ENCODE results near the gene GBGT1. TPM values are rescaled to one million over a fixed set of nuclear protein-coding genes. Genes with fewer than 3 reads are reported as not detected.
A peak's percentile ranks its signal among the peaks of the same experiment; 100 is the strongest.

GBGT1 gene
- total RNA-seq, 1 donor from 2014 or later = 1.4 TPM

GRCh38 chr9:133144904-133145851 lies 18.5 kb downstream of the GBGT1 start:
- no peak for DNase-seq (ENCODE audit: low read depth)

- peak; percentile 63 for DNase-seq (ENCODE audit: low read depth)
These were observed 19.4 kb downstream of the GBGT1 start for GRCh38 chr9:133144142-133144903.

GRCh38 chr9:133143639-133144141 lies 20.0 kb downstream of the GBGT1 start:
- no peak for DNase-seq (ENCODE audit: low read depth)

GRCh38 chr9:133142684-133143622 lies 20.8 kb downstream of the GBGT1 start:
- DNase-seq (ENCODE audit: low read depth) = no peak

DNA sequence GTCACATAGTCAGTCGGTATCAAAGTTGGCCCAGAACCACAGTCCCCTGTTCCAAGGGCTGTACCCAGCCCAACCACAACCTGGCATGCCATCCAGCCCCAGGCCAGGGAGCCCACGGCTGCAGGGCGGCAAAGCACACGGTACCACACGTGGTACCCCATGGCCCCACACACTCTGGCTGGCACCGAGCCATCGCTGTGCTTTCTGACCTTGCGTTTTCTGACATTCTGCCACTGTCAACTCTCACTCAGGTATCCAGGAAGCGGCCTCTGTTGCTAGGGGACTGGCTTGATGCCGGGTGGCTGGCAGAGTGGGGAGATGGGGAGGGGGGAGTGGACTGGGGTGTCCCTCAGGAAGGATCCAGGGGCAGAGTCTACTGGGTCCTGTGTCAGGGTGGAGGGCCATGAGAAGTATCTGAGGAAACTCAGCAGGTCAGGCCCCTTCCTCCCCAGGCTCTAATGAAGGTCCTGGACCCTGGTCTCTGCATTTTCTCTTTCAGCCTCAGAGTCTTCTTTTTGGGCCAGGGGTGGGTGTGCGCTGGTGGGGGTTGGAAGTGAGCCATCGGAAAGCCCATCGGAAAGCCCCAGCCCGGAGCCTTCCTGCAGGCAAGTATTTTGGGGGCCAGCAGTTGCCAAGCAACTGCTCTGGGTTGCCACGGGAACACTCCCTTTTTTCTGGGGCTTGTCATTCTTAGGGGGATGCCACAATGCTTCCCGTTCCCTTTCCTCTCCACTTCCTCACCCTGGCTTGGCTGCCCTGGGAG lies 21.7 kb downstream of the GBGT1 start:
- no peak for DNase-seq (ENCODE audit: low read depth)

DNA sequence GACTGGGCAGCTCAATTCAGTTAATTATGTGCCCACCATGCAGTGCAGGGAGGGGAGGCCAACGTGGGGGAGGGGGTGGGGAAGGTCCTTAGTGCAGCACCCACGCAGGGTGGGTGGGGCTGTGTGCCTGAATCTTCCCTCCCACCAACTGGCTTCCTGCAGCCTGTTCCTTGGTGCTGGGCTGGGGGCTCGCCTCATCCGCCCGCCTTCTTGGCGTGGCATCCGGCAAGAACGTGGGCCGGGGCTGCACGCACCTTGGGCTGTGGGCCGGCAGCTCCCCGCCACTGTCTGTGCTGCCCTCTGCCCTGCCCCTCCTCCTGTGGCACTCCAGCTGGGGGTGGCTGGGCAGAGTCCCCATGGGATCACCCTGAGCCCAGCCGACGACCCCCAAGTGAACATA lies 23.1 kb downstream of the GBGT1 start:
- no peak for DNase-seq (ENCODE audit: low read depth)

DNA sequence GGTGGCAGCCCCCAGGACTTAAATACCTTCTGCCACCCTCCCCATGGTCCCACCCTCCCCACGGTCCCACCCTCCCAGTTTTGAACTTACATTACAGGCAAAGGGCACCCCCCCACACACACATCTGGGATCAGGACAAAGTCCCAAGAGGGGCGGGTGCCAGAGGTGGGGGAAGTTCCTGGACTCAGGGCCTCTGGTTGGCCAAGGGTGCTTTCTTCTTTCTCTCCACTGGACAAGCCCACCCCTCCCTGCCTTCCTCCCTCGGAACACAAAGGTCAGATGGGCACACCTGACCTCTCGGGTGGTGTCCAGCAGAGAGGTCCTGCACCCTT lies 23.6 kb downstream of the GBGT1 start:
- DNase-seq (ENCODE audit: low read depth) = no peak

- no peak for DNase-seq (ENCODE audit: low read depth)
These were observed 24.2 kb downstream of the GBGT1 start for GRCh38 chr9:133139246-133140173.

GRCh38 chr9:133137451-133138231 lies 26.1 kb downstream of the GBGT1 start:
- no peak for DNase-seq (ENCODE audit: low read depth)

- DNase-seq (ENCODE audit: low read depth) = peak; percentile 95
These were observed 28.5 kb downstream of the GBGT1 start for GRCh38 chr9:133135146-133135745.

DNA sequence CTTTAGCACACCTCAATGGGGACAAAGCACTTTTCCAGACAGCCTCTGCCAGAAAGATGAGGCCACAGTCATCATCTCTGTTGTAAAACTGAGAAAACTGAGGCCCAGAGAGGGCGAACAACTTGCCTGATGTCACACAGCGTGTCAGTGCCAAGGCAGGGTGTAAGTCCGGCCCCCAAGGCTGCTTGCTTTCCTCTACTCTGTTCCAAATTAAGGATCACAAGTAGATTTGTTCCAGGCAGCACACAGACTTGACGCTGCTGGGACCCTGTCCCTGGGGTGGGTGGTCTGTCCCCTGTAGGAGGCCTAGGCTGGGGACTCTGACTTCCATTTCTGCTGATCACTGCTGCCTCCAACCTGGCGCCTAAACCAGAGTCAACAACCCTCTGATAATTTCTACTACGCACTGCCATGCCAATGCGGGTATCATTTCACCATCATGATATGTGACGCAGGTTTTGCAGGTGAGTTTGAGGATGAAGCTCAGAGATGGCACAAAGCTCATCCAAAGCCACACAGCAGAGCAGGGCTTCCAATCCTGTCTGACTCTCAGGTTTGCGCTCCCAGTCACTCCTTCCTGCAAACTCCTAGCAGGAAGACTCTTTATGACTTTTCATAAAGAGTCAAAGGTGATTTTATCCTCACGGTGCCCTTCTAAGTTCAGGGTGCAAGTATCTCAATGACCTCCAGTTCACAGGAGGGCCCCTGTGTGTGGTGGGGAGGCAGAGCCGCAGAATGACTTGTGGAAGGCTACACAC lies 29.1 kb downstream of the GBGT1 start:
- DNase-seq (ENCODE audit: low read depth) = no peak

DNA sequence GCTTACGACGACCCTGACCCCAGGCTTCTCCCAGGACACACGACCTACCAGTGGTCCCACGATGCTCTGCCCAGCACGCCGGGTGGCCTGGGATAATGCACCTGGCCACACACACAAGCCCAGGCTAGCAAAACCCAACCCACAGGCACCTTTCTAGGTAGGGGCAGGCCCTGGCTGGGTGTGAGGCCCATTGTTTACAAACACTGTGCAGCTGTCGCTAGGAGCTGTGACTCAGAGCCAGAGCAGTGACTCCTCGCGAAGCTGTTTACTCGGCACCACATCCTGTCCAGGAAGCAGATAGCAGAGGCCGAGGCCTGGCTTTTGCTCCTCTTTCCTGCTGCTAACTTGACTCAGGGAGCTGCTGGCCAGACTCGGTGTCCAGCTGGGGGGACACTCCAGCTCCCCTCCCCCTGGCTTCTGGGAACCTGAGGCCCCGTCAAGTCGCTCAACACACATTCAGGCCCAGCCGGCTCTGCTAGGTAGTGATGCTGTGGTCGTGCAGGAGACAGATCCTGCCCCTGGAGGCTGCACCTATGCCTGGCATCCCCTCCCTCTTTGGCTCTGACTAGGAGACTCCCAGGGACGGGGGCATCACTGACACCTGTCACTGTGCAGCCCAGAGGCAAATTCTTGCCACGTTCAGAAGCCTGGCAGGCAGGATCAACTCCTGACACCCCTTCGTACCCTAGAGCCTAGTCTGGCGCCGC lies 29.9 kb downstream of the GBGT1 start:
- DNase-seq (ENCODE audit: low read depth) = peak; percentile 96

GRCh38 chr9:133132174-133132573 lies 31.5 kb downstream of the GBGT1 start:
- DNase-seq (ENCODE audit: low read depth) = no peak

DNA sequence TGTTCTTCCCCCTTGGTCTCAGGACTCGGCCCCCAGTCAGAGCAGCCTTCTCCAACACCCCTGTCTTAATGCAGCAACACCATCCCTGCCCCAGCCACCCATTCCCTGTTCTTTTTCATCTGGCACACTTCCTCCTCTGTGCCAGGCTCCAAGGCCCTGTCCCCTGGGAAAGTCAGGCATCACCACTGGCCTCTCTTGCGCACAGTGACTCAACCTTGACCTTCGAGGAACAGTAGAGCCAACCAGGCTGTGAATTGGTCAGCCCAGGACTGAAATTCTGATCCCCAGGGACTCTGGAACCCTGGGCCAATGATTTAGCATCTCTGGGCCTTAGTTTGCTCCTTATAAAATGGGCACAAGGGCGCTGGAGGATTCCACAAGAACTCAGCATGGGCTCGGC lies 32.2 kb downstream of the GBGT1 start:
- DNase-seq (ENCODE audit: low read depth) = no peak

DNA sequence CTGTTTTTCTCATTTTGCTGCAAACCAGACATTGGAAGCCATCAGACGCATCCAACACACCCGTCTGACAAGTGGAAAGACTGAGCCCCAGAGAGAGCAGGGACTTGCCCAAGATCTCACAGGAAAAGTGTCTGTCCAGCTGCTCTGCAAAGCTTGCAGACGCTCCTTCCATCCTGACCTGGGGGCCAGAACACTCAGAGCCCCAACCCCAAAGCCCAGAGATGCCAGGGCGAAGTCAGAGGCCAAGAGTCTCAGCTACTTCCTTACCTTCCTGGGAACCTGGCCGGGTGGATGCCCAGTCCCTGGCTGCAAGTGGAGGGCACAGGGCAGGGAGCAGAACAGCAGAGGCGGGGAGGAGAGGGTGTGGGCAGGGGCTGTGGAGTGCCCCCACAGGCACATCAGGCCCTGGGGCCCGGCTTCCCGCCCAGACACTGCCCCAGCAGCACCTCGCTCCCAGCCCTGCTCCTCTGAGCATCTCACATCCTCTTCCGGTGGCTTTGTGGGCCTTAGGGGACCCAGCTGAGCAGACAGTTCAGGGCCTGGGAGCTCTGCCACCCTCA lies 32.9 kb downstream of the GBGT1 start:
- no peak for DNase-seq (ENCODE audit: low read depth)
